HG03442 (cell line): ENCODE data around the gene DNAH2.
A peak's percentile ranks its signal among the peaks of the same experiment; 100 is the strongest.

Source experiments
- ATAC-seq: cut with Tn5 transposase; IDR thresholded peaks from one replicate; pipeline ENCODE4 v1.9.1; 2021; ENCODE audit warnings: mild to moderate bottlenecking, moderate library complexity; ENCODE audit not compliant: unreplicated experiment

The DNAH2 gene

DNA sequence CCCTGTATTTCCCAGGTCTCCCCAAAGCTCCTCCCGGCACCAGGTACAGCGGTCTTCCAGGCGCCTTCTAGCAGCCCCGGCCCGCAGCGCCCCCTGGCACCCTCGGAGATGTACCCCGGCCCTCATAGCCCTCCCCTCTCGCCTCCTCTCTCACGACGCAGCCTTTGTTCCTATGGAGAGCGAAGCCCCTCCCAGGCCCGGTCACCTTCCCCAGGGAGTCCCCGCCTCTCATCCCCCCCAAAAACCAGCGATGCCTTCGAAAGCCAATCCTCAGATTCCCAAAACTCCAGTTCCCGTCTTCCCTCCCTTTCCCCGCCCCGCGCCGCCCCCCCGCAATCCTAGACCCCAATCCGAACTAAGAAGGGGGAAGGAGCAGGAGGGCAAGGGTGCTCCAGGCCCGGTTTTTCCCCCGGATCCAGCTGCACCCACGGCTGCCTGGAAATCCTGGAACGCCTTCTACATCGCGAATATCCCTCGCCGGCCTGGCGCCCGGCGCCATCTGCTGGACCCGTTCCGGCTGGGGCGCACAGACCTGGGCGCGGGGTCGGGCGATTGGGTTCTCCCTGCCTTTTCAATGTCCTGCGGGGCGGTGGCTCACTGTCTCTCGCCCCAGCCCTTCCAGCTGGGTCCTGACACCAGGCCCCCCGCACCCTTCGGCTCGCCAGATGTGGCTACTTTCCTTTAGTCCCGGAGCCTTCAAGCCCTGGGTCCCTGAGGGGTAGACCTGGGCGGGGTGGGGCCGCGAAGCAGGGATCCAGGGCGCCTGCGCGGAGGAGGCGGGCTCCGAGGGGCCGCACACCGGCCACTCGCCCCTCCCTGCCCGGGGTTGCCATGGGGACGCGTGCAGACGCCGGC lies at the start of gene DNAH2:
TSS of gene DNAH2 (plus strand) at position 844 of the 855 bp plus-strand sequence. CDS start 1,991 bp downstream, outside the sequence.
- no peak for ATAC-seq

GRCh38 chr17:7668482-7668881 lies 49.1 kb upstream of the DNAH2 start:
- no peak for ATAC-seq

DNA sequence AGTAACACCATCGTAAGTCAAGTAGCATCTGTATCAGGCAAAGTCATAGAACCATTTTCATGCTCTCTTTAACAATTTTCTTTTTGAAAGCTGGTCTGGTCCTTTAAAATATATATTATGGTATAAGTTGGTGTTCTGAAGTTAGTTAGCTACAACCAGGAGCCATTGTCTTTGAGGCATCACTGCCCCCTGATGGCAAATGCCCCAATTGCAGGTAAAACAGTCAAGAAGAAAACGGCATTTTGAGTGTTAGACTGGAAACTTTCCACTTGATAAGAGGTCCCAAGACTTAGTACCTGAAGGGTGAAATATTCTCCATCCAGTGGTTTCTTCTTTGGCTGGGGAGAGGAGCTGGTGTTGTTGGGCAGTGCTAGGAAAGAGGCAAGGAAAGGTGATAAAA lies 44.3 kb upstream of the DNAH2 start:
- no peak for ATAC-seq

DNA sequence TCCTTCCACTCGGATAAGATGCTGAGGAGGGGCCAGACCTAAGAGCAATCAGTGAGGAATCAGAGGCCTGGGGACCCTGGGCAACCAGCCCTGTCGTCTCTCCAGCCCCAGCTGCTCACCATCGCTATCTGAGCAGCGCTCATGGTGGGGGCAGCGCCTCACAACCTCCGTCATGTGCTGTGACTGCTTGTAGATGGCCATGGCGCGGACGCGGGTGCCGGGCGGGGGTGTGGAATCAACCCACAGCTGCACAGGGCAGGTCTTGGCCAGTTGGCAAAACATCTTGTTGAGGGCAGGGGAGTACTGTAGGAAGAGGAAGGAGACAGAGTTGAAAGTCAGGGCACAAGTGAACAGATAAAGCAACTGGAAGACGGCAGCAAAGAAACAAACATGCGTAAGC lies 42.6 kb upstream of the DNAH2 start:
- no peak for ATAC-seq

DNA sequence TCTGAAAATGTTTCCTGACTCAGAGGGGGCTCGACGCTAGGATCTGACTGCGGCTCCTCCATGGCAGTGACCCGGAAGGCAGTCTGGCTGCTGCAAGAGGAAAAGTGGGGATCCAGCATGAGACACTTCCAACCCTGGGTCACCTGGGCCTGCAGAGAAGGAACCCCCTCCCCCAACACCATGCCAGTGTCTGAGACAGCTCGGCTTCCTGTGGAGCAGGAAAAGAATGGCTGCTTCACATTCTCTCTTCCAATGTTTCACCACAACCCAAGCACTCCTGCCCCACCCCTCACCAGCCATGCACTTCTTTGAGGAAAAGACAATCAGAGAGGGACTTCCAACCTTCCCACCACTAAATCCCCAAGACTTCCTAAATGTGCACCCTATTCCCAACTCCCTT lies 41.0 kb upstream of the DNAH2 start:
- no peak for ATAC-seq

GRCh38 chr17:7677388-7678067 lies 40.0 kb upstream of the DNAH2 start:
- no peak for ATAC-seq

DNA sequence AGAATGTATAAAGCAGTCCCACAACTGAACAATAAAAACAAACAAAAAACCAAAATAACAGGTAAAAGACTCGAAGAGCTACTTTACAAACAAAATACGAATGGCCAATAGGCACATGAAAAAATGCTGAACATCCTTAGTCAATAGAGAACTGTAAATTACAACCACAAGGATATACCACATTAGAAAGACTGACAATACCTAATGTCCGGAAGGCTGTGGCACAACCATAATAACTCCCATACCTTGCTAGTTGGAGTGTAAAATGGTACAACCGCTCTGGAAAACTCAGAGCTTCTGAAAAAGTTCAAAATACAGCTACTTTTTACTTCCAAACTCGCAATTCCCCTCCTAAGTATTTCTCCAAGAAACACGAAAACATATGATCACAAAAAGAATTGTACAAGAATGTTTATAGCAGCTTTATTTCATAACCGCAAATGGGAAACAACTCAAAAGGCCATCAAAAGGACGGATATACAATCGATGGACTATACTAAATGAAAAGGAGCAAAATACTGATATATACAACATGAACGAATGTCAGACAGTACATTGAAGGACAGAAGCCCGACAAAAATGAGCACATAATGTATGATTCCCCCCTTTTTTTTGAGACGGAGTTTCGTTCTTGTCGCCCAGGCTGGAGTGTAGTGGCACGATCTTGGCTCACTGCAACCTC lies 32.6 kb upstream of the DNAH2 start:
- ATAC-seq, result no peak

GRCh38 chr17:7685533-7686221 lies 31.9 kb upstream of the DNAH2 start:
- peak; percentile 58 for ATAC-seq

- ATAC-seq, result peak; percentile 39
Observed at GRCh38 chr17:7686222-7687071, 31.1 kb upstream of the DNAH2 start.

GRCh38 chr17:7687072-7687907 lies 30.3 kb upstream of the DNAH2 start, which contains the start of gene TP53:
TSS of gene TP53 (minus strand) at chr17:7687490. CDS start at chr17:7676594, 10,896 bp downstream.
- ATAC-seq, result no peak

DNA sequence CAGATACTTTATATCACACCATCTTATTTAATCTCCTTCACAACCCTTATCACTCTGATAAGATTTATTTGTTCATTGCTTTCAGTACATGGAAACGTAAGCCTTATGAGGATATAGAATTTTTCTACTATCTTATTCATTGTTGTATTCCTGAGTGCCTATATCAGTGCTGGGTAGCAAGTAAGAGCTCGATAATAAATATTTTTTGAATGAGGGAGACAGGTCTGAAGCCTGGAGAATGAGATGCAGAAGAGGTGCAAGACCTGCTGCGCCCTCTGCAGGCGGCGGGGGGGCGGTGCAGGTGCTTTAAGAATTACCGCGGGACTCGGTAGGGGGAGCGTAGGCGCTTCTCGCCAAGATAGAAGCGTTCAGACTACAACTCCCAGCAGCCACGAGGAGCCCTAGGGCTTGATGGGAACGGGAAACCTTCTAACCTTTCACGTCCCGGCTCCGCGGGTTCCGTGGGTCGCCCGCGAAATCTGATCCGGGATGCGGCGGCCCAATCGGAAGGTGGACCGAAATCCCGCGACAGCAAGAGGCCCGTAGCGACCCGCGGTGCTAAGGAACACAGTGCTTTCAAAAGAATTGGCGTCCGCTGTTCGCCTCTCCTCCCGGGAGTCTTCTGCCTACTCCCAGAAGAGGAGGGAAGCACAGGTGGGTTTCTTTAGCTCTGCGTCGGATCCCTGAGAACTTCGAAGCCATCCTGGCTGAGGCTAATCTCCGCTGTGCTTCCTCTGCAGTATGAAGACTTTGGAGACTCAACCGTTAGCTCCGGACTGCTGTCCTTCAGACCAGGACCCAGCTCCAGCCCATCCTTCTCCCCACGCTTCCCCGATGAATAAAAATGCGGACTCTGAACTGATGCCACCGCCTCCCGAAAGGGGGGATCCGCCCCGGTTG lies 29.4 kb upstream of the DNAH2 start, which contains the start of gene WRAP53:
TSS of gene WRAP53 (plus strand) at position 570 of the 900 bp plus-strand sequence. CDS start at position 742, 172 bp downstream.
- ATAC-seq, result peak; percentile 62

DNA sequence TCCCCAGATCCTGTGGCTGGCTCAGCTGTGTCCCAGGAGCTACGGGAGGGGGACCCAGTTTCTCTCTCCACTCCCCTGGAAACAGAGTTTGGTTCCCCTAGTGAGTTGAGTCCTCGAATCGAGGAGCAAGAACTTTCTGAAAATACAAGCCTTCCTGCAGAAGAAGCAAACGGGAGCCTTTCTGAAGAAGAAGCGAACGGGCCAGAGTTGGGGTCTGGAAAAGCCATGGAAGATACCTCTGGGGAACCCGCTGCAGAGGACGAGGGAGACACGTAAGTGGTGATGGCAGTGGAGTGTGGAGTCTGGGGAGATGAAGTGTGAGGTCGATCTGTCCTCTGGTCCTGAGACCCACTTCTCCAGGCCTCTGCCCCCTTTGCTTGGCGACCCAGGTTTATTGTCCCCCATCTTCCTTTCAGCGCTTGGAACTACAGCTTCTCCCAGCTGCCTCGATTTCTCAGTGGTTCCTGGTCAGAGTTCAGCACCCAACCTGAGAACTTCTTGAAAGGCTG lies 28.7 kb upstream of the DNAH2 start:
- no peak for ATAC-seq

DNA sequence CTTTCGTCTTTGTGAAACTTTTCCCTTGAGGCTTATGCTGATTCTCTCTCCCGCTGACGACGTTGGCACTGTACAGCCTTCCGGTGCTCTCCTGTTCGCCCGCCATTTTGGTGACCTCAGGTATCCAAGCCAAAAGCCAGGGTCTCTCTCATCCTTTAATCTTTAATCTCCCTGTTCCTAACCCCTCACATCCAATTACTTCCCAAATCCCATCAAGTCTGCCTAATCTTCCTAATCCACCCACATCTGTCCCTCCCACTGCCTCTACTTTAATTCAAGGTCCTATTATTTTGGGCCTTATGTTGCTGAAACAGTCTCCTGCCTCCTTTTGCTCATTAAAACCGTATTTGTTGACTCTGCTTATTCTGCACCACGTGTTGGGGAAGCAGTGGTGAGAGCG lies 22.0 kb upstream of the DNAH2 start:
- no peak for ATAC-seq

- no peak for ATAC-seq
Observed at GRCh38 chr17:7697828-7698588, 19.5 kb upstream of the DNAH2 start.

DNA sequence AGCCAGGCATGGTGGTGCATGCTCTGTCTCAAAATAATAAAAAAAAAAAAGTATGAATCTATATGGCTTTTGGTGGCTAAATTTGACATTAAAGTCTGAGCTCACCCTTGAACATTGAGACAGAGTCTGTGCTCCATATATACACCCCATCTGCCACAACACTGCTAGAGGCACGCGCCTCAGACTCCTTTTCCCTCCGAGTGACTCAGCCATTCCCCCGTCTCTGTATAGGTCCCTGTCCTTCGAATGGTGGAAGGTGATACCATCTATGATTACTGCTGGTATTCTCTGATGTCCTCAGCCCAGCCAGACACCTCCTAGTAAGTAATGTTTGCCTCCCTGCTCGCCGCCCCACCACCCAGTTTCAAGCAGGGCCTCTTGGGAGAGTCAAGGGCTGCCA lies 17.0 kb upstream of the DNAH2 start:
- no peak for ATAC-seq

- no peak for ATAC-seq
Observed at GRCh38 chr17:7701681-7702080, 15.9 kb upstream of the DNAH2 start.

- no peak for ATAC-seq
Observed at GRCh38 chr17:7702776-7703175, 14.8 kb upstream of the DNAH2 start.
